NCI-H82 treated with DMSO at 0.1 percent for 48 hours (cell line): ENCODE measurements around the gene UBE2I.
"Not testable (repeated sequence)": the region's sequence is repeated elsewhere in the genome, so short reads cannot be mapped to it uniquely, and the experiment has no call there.

Experiments used
- DNase-seq: peaks from one replicate; lab custom pipeline; 2025; ENCODE audit not compliant: unreplicated experiment; lab: John Stamatoyannopoulos, UW

Gene UBE2I

DNA sequence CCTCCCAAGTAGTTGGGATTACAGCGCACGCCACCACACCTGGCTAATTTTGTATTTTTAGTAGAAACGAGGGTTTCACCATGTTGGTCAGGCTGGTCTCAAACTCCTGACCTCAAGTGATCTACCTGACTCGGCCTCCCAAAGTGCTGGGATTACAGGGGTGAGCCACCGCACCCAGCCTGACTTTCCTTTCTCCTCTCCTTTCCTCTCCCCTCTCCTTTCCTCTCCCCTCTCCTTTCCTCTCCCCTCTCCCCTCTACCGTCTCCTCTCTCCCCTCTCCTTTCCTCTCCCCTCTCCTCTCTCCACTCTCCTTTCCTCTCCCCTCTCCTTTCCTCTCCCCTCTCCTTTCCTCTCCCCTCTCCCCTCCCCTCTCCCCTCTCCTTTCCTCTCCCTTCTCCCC, 17.2 kb upstream of the UBE2I start:
- not testable (repeated sequence) for DNase-seq

DNA sequence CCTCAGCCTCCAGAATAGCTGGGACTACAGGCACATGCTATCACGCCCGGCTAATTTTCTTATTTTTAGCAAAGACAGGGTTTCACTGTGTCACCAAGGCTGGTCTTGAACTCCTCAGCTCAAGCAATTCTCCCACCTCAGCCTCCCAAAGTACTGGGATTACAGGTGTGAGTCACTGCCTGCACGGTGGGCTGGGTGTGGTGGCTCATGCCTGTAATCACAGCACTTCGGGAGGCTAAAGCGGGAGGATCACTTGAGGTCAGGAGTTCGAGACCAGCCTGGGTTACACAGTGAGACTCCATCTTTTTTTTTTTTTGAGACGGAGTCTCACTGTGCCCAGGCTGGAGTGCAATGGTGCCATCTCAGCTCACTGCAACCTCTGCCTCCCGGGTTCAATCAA, 16.6 kb upstream of the UBE2I start:
- not testable (repeated sequence) for DNase-seq

DNA sequence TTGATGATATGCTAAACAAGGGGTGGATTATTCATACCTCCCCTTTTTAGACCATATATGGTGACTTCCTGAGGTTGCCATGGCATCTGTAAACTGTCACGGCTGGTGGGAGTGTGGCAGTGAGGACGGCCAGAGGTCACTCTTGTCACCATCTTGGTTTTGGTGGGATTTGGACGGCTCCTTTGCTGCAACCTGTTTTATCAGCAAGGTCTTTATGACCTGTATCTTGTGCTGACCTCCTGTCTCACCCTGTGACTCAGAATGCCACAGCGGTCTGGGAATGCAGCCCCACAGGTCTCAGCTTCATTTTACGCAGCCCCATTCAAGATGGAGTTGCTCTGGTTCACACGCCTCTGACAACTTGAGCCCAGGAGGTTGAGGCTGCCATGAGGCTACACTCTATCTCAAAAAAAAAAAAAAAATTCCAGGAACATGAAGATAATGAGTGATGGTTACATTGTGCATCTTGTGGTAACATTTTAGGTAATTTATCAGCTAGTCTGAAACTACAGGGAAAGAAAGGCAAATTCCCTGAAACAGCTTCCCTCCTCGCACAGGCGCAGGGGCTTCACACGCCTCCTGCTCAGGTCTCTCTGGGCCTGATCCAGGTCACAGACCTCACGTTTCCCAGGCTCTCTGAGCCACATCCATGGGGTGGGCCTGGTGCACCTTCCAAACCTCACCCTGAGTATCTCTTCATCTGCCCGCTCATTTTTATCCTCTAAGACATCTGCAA, 15.3 kb upstream of the UBE2I start:
- no peak for DNase-seq

DNA sequence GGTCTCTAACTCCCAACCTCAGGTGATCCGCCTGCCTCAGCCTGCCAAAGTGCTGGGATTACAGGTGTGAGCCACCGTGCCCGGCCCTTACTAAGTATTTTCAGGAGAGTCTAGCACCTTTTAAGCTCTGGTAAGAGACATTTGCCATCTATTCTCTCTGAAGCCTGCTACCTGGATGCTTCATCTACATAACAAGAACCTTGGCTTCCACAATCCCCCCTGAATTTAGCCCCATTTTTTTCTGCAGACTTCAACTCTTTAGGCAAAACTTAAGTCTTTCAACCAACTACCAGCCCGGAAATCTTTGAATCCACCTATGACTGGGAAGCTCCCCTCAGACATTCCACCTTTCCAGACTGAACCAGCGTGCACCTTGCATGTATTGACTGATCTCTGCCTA, 14.0 kb upstream of the UBE2I start:
- DNase-seq, result no peak

DNA sequence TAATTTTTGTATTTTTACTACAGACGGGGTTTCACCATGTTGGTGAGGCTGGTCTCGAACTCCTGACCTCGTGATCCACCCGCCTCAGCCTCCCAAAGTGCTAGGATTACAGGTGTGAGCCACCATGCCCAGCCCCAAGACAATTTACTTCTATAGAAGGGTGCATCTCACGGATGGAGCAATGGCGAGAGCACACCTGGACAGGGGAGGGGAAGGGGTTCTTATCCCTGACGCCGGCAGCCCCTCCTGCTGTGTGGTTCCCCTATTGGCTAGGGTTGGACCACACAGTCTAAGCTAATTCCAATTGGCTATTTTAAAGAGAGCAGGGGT, 12.8 kb upstream of the UBE2I start:
- not testable (repeated sequence) for DNase-seq

DNA sequence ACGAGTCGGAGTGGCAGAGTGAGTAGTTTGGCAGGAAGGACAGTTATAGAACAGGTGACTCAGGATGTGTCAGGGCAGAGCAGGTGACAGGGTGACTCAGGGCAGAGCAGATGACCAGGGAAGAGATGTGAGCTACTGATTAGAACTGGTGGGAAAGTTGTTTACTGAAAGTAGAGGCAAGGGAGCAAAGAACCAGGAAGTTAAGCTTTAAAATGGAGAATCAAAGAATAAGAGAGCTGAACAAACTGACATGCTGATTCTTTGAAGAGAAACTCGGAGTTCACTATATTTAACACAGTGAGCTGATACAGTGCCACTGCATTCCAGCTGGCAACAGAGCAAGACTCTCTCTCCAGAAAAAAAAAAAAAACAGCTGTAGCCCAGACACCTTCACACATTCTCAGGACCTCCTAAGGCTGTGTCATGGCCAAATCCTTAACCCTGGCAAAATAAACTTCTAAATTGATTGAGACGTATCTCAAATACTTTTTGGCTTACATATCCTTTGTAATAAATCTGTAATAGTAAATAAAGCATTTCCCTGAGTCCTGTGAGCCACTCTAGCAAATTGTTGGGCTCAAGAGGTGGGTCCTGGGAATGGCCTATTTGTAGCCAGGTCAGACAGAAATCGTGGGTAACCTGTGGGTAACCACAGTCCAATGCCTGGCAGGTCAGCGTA, 12.3 kb upstream of the UBE2I start:
- DNase-seq, result no peak

DNA sequence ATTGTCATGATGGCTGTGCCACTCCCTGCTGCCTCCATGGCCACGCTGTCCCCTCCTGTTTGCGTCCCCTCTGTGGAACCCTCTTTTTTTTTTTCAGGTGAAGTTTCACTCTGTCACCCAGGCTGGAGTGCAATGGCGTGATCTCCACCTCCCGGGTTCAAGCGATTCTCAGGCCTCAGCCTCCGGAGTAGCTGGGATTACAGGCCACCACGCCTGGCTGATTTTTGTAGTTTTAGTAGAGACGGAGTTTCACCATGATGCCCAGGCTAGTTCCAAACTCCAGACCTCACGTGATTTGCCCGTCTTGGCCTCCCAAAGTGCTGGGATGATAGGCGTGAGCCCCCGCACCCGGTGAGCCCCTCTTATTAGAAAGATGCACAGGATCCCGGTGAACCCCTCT, 11.0 kb upstream of the UBE2I start:
- no peak for DNase-seq

DNA sequence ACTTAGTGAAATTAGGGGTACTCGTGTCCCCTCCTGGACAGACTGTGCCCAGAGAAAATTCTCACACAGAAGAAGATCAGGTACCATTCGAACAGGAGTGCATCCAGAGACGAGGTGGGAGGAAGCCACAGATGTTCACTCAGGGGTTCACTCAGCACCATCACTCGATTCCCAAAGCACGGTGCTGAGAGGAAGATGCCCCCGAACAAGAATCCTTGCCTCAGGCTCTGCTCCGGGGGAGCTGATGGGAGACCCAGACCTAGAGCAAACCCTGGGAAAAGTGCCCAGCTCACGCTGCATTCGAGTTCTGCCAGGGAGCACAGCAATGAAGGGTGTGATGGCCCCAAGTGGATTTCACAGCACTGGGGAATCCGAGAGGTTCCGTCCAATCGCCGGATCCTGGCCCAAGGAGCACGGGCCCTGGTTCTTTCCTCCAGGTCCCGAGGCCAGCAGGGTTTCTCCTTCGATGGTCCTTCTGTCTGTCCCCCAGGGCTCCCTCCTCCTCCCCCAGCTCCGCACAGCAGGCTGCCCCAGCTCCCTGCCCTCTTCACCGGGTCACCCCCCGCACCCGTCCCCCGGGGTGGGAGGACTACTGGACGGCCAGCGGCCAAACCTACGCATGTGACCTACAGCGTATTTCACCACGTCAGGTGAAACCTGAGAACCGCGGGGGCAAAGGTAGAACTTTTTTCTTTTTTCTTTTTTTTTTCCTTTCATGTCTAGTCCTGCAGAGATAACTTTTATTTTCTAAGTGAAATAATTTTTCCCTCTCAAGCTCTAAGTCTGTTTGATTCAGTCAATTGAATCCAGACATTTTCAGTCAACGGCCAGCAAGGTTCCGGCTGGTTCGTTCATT, 10.2 kb upstream of the UBE2I start:
- no peak for DNase-seq

DNA sequence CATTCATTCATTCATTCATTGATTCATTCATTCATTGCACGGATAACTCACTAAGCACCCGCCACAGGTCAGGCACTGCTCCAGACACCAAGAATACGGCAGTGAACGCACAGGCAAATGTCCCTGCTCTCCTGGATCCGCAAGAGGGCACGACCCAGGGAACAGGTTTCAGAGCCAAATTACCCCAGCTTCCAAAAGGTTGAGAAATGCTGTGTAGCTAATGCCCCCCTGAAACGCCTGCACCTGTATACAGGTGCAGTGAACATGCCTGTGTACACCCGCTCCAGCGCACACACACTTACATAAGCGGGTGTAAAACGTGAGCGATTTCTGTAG, 9.6 kb upstream of the UBE2I start:
- DNase-seq, result no peak

DNA sequence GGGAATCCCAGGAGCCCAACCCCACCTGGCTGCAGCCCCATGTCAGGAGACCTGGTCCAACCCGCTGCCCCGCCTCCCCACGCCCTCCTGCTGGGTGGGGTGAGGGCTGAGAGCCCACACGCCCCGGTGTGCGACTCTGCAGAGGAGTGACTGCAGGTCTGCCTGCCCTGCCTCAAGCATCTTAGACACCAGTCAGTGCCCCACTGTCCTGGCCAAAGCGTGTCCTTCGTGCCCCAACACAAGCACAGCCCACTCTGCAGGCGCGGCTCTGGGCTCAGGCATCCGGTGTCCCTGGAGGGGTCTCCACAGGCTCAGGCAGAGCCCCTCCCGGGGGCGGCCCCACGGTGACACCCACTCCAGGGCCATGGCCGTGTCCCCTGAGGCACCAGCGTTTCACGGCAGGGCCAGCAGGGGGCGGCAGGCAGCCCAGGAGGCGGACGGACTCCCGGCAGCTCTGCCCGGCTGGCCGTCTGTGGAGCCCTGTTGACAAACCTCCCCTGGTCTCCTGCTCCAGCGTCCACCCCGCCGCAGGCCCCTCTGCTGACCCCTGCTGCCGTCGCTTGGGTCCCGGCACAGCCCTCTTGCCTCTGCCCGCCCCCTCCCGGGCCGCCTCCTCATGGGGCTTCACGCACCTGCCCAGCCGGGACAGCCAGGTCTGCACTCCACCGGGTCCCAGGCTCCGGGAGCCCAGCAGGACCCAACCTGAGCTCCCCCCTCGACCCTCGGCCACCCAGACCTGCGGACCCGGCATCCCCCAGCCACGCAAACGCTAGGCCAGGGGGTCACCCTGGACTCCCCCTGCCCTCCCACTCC, 8.6 kb upstream of the UBE2I start:
- DNase-seq, result peak; percentile 13

DNA sequence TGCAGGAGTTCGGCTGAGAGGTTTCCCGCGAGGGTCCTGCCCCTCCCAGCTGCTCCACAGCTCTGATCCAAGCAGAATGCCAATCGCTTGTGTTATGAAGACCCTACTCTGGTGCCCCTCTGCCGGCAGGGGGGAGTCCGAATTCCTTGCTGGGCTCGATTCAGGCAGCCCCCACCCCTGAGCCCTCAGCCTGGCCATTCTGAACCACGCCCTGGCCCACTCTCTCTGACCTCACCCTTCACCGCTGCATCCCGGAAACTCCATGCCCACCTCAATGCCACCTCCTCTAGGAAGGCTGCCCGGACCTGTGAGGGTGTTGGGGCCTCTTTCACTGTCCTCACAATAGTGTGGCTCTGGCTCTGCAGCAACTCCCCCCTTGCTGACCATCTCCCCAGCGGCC, 7.9 kb upstream of the UBE2I start:
- DNase-seq, result no peak

DNA sequence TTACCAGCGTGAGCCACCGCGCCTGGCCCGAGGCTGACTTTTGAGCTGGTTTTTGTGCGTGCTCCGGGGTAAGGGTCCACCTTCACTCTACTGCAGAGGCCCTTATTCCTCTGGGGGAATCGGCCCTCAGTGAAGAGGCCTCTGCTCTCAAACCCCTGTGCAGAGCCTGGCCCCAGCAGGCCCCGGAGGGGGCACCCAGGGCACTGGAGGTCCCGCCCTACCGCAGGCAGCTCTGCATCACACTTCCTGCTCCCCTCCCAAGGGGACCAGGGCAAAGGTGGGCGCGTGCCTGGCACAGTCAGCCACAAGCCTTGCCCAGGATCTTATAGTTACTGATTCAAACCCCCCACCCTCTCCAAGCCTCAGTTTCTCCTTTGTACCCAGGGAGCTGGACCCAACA, 3.6 kb upstream of the UBE2I start:
- no peak for DNase-seq

DNA sequence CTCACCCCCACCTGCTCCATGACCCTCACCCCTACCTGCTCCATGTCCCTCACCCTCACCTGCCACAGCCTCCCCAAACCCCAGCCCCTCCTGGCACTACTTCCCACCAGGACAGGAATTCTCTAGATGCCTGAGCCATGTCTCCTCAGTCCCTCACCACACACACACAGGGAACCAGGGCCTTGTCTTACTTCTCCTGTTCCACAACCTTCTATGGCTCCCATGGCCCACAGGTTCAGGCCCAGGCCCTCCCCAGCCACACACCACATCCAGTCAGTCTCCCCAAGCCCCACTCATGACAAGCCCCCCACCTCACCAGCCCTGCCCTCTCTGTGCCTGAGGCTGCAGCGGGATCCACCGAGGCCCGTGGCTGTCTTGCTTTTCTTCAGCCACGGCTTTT, 3.1 kb upstream of the UBE2I start:
- DNase-seq, result no peak

DNA sequence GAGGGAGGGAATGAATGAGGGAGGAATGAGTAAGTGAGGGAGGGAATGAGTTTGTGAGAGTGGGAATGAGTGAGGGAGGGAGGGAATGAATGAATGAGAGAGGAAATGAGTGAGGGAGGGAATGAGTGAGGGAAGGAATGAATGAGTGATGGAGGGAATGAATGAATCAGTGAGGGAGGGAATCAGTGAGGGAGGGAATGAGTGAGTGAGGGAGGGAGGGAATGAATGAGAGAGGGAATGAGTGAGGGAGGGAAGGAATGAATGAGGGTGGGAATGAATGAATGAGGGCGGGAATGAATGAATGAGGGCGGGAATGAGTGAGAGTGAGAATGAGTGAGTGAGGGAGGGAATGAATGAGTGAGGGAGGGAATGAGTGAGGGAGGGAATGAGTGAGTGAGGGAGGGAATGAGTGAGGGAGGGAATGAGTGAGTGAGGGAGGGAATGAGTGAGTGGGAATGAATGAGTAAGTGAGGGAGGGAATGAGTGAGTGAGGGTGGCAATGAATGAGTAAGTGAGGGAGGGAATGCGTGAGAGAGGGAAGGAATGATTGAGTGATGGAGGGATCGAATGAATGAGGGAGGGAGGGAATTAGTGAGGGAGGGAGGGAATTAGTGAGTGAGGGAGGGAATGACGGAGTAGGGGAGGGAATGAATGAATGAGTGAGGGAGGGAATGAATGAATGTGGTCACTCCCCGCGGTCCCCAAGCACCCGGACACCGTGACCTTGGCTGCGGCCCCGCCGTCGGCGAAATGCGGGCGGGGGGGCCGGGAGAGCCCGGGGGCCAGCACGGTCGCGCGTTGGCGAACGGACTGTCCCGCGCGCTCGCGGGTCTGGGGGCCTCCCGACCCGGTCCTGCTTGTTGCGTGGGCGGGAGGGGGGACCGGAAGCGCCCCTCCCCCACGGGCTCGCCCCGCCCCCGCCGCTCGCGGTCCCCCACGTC, 1.1 kb upstream of the UBE2I start:
- DNase-seq, result no peak

DNA sequence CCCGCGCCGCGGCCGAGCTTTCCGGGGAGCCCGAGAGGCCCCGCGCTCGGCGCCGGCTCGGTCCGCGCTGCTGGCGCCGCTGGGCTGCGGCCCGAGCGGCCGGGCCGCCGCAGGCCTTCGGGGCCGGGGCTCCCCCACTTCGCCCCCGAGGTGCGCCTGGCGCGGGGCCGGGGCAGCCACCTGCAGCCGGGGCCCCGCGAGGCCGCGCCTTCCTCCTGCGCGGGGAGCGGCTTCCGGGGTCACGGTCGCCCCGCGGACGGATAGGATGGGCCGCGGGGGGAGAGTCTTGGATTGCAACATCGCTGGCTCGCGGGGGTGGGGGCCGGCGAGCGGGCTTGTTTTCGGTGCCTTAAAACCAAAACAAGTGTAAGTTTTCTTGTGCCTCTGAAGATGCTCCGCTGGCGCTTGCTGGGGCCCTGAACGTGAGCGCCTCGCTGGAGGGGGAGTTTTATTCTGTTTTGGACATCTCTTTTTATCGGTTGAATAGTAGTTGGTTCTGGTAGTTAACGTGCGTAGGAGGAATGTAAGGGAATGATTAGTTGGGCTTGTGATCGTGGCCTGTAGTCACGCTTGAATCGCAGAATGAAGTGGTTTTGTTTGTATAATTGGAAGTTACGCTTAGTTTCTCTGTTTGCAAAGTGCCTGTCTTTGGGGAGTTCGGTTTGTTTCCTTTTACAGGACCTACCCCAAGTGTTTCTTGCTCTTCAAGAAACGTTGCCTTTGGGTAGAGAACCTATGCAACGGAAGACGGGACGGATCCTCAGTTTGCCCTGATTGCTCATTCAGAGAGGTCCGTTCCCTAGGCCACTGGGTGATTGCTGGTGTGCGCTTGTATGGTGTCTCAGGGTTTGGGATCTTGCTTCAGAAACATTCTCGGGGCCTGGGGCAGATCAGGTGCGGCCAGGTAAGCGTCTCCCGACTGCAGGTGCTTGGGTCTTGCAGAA, 724 bp downstream of the UBE2I start:
- no peak for DNase-seq

DNA sequence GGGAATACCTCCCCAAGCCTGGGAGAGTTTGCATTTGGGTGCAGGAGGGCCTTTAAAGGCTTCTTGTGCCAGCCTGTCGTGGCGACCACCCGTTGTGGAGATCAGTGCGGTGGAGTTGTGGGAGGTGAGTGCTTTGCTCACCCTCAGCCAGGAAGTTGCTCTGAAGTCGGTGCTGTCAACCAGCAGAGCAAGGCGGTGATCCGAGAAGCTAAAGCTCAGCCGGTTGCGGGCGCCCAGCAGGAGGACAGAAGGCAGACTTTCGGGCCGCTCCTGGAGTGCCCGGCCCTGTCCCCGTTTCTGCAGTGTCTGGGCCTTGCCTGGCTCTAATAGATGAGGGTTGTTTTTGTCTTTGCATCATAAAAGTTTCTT, 1.4 kb downstream of the UBE2I start:
- no peak for DNase-seq

DNA sequence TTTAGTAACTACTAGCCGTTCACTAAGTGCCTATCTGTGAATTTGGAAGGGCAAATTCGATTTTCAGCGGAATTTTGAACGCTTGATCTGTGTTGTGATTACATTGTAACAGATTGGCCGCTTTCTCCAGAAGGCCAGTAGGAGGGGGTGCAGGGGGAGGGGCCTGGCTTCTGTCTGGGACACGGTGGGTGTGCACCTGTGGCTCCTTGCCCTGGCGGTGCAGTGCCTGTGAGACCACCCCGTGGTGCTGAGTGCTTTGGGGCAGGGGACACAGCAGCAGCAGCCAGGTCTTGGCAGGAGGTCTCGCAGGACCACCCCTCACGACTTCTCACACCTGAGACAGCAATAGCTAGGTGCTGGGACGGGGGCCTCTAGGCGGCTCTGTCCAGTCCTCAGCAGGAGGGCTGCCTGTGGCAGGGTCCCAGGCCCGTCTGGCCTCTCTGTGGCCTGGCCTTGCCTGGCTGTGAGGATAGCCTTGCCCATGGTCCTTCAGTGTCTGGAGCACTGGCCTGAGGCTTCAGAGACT, 1.8 kb downstream of the UBE2I start:
- no peak for DNase-seq

DNA sequence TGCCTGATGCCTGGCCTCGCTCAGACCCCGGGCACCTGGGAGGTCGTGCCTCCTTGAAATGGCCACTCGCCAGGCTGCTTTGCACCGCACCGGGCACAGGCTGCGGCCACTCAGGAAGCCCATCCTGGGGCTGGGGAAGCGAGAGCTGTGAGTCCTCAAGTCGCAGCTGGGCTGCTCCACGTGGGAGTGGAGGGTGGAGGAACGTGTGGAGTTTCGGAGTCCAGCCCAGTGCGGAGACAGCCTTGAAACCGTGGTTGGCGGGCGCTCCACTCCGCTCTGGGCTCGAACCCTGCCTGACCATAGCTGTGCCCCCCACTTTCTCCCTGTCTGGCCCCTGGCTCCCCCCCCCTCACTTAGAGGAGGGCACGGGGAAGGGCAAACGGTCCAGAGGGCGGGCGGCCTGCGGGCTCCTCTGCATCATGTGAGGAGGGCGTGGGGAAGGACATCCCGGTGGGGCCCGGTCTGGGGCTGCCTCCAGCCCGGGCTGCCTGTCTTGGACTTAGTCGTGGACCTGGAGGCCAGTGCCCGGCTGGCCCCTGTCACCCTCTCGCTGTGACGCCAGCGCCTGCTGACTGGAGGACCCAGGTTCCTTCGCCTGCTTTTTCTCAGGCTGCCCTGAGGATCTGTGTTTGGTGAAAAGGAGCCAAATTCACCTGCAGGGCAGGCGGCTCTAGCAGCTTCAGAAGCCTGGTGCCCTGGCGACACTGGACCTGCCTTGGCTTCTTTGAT, 2.5 kb downstream of the UBE2I start:
- no peak for DNase-seq
